Measurements from ENCODE around the gene AREL1.
"Not testable (repeated sequence)": the region's sequence is repeated elsewhere in the genome, so short reads cannot be mapped to it uniquely, and the experiment has no call there.

The AREL1 gene

GRCh38 chr14:74712499-74713394, at the start of gene AREL1, which contains the start of gene FCF1:
Gene AREL1, minus strand, starts transcription at chr14:74713080. Its CDS starts 27,465 bp downstream, at chr14:74685615.
Gene FCF1, plus strand, starts transcription at chr14:74713144. Its CDS starts 54 bp downstream, at chr14:74713198.
- no peak for DNase-seq

GRCh38 chr14:74758505-74758904, 45.6 kb upstream of the AREL1 start:
- DNase-seq: not testable (repeated sequence)

- DNase-seq: no peak
Observed at GRCh38 chr14:74756326-74756725, 43.4 kb upstream of the AREL1 start.

- DNase-seq: no peak
Observed at GRCh38 chr14:74754899-74755298, 42.0 kb upstream of the AREL1 start.

DNA sequence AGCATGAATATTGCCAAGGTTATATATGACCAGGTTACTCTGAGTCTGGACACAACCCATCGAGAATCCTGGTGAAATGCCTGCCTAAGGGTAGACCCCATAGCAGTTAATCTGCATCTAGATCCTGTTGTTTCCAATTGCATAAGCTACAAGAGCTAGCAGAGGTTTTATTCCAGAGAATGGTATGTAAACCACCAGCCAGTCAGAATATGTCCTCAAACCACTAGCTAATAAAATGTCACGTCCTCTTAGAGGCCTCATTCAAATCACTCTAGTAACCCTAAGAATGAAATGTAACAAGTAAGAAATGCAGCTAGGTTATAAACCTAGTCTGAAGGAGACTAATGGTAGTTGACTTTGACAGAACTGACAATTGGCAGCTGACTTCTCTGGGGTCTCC, 41.3 kb upstream of the AREL1 start:
- DNase-seq: no peak

DNA sequence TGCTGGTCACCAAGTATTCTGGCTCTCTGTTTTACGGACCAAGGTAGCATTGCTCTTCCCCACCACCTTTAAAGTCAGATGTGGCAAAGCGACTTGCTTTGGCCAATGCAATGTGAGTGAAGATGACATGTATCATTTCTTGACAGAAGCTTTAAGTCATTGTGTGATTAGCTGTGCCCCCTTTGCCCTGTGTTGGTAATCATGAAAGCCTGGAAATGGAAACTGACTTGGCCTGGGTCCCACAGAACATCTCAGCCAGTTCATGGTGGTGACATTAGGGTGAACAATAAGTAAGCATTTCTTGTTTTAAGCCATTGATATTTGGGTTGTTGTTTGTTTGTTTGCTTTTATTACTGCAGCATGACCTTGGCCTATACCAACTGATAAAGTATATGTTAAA, 34.4 kb upstream of the AREL1 start:
- DNase-seq: no peak

DNA sequence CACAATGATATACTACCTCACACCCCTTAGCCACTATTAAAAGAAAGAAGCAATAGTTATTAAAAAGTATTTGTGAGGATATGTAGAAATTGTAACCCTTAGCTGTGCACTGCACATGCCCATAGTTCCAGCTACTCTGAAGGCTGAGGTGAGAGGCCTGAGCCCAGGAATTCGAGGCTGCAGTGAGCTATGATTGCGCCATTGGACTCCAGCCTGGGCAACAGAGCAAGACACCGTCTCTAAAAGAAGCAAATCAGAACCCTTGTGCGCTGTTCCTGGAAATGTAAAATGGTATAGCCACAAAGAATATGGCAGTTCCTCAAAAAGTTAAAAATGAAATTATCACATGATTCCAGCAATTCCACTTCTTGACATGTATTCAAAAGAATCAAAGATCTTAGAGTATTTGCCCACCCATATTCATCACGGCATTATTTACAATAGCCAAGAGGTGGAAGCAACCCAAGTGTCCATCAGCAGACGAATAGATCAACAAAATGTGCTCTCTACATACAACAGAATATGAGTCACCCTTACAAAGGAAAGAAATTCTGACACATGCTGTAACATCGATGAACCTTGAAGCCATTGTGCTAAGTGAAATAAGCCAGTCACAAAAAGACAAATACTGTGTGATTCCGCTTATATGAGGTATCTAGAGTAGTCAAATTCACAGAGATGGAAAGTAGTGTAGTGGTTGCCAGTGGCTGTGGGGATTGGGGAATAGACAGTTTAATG, 26.6 kb upstream of the AREL1 start:
- no peak for DNase-seq

DNA sequence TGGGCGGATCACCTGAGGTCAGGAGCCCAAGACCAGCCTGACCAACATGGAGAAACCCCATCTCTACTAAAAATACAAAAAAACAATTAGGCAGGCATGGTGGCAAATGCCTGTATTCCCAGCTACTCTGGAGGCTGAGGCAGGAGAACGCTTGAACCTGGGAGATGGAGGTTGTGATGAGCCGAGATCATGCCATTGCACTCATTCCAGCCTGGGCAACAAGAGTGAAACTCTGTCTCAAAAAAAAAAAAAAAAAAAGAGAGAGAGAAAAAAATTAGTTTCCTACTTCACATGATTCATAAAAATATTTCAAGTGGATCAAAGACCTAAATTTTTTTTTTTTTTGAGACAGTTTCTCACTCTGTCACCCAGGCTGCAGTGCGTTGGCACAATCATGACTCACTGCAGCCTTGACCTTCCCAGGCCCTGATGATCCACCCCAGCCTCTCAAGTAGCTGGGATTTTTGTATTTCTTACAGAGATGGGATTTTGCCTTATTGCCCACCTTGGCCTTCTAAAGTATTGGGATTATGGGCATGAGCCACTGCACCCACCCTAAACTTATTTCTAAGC, 25.0 kb upstream of the AREL1 start:
- no peak for DNase-seq

DNA sequence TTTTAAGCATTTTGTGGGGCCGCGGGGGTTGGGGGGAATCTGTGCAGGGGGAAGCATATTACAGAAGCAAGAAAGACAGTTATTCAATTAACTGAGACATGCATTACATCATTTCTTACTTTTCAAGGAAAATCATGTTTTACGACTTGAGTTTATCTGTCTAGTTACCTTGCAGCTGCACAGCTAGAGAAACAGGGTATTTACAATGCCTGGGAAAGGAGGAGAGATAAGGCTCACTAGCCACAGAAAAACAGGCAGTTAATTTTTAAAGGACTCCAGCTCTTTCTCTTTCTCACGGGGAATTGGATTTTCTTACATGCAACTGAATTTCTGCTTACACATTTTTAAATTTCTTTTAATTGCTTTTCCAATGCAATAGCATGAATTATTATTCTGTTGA, 22.2 kb upstream of the AREL1 start:
- DNase-seq: no peak

GRCh38 chr14:74733221-74733620, 20.3 kb upstream of the AREL1 start:
- DNase-seq: no peak

DNA sequence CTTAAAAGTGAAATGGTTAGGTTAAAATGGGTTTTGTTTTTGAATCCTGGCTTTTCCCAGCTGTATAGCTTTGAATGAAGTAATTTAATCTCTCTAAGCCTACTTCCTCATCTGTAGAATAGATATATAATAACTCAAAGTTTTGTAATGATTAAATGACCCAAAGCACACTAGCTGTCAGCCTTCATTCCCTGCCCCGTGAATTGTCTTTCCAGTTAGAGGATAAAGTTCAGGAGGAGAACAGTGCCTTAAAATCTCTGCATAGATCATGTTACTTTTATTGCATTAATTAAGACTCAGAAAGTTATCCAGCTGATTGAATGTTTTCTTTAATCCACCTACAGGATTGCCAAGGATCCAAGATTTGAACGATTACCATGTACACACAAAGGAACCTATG, 19.5 kb upstream of the AREL1 start:
- no peak for DNase-seq

GRCh38 chr14:74723134-74723533, 10.3 kb upstream of the AREL1 start:
- DNase-seq: no peak

GRCh38 chr14:74720526-74720925, 7.6 kb upstream of the AREL1 start:
- no peak for DNase-seq

- DNase-seq: no peak
Observed at GRCh38 chr14:74713395-74713735, 485 bp upstream of the AREL1 start.

DNA sequence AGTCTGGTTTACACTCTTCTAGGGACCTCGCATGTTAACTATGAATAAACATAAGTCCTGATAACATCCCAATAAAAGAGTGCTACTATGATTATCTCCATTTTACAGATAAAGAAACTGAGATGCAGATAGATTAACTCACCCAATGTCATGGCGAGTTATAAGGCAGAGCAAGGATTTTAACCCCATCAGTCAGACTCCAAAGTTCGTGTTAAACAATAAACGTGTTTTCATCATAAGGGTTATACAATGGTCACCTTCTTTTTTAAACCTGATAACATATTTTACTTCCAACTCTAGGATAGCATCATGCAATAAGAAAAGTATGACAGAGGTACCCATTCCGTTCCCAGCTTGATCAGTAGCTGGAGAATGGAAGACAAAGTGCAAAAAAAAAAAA, 1.2 kb downstream of the AREL1 start:
- DNase-seq: no peak

DNA sequence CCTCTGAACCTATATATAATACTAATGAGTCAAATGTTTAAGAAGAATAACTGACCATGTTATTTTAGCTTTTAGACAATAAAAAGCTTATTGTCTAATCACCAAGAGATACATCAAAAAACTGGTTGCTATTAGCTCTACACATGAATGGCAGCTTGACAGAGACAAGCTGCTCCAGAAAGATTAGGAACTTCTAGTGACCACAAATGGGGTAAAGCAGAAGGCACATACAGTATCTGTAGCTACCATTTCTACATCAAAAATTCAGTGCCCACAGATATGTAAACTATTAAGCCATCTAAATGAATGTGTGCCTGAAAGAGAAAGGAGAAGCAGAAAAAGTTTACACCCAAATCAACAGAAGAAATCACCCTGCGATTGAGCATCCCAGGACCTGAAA, 2.4 kb downstream of the AREL1 start:
- no peak for DNase-seq

- DNase-seq: no peak
Observed at GRCh38 chr14:74705613-74706500, 7.0 kb downstream of the AREL1 start.

DNA sequence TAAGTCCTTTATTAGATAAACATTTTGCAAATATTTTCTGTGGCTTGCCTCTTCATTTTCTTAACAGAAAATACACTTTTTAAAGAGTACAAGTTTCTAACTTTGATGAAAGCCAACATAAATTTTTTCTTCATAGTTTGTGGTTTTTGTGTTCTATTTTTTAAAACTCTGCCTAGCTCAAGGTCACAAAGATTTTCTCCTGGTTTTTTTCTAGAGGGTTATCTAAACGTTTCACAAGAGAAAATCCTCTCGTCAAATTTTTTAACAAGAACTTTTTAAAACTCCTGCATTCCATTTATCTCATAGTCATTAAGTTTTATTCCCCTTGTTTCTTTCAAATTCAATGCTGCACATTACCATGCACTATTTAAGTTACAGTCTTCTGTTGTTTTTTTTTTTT, 8.2 kb downstream of the AREL1 start:
- DNase-seq: no peak

DNA sequence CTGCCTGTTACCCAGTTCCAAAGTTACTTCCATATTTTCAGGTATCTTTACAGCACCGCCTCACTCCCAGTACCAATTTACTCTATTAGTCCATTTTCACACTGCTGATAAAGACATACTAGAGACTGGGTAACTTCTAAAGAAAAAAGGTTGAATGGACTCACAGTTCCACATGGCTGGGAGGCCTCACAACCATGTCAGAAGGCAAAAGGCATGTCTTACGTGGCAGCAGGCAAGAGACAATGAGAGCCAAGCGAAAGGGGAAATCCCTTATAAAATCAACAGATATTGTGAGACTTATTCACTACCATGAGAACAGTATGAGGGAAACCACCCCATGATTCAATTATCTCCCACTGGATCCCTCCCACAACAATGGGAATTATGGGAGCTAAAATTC, 9.8 kb downstream of the AREL1 start:
- no peak for DNase-seq

GRCh38 chr14:74702293-74702692, 10.6 kb downstream of the AREL1 start:
- no peak for DNase-seq

GRCh38 chr14:74698465-74698864, 14.4 kb downstream of the AREL1 start:
- no peak for DNase-seq

GRCh38 chr14:74697976-74698375, 14.9 kb downstream of the AREL1 start:
- DNase-seq: no peak

DNA sequence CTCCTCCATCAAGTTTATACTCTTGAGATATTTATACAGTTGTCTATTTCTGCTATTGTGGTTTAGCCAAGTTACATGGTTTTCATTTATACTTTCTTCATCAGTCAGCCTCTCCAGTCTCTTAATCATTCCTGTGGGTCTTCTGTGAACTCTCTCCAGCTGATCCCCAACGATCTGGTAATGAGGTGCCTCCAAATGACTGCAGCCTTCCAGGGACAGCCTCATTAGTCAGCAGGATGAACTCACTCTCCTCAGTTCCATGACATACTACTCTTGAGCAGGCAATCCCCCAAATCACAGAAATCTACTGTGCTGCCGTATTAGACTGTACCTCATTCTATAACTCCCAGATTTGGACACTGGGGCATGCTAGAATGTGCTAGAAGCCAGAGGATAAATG, 15.3 kb downstream of the AREL1 start:
- DNase-seq: no peak
